HEK293T (cell line): ENCODE data around the gene MEP1A.
"Not testable (repeated sequence)": the region's sequence is repeated elsewhere in the genome, so short reads cannot be mapped to it uniquely, and the experiment has no call there.

Experiments used
- CTCF ChIA-PET: fragments of 350-600 bp; formaldehyde crosslinking; extraction: SDS; loops from one replicate; lab custom pipeline; 2021; ENCODE audit warnings: antibody characterized with exemption, inconsistent platforms; lab: Yijun Ruan, JAX
- POLR2A ChIA-PET: fragments of 350-600 bp; formaldehyde crosslinking; extraction: SDS; loops from one replicate; lab custom pipeline; 2020; ENCODE audit warnings: antibody characterized with exemption, inconsistent platforms; lab: Yijun Ruan, JAX
- DNase-seq: peaks from one replicate; pipeline ENCODE4 v3.0.0; 2012; ENCODE audit warnings: mixed read lengths; ENCODE audit errors: extremely low spot score
- ARNT ChIP-seq: fragments of 450-650 bp; IDR thresholded peaks from 2 replicates; pipeline ENCODE4 v1.6.1; 2017; ENCODE audit warnings: mild to moderate bottlenecking
- BHLHE40 ChIP-seq: fragments of 450-650 bp; IDR thresholded peaks from 2 replicates; pipeline ENCODE4 v1.6.1; 2016; ENCODE audit warnings: mild to moderate bottlenecking, moderate library complexity, borderline replicate concordance
- CTBP1 ChIP-seq: fragments of 450-650 bp; IDR thresholded peaks from 2 replicates; pipeline ENCODE4 v1.6.1; 2016; ENCODE audit warnings: borderline replicate concordance
- ELF4 ChIP-seq: fragments of 450-650 bp; IDR thresholded peaks from 2 replicates; pipeline ENCODE4 v1.6.1; 2017; ENCODE audit warnings: antibody characterized with exemption
- FOXA1 ChIP-seq: fragments of 450-650 bp; IDR thresholded peaks from 2 replicates; pipeline ENCODE4 v1.6.1; 2016; ENCODE audit warnings: mild to moderate bottlenecking
- FOXK2 ChIP-seq: fragments of 450-650 bp; IDR thresholded peaks from 2 replicates; pipeline ENCODE4 v1.6.1; 2016; ENCODE audit warnings: mild to moderate bottlenecking
- FOXM1 ChIP-seq: fragments of 450-650 bp; IDR thresholded peaks from 2 replicates; pipeline ENCODE4 v1.6.1; 2017; ENCODE audit warnings: mild to moderate bottlenecking, borderline replicate concordance
- HDGF ChIP-seq: fragments of 450-650 bp; IDR thresholded peaks from 2 replicates; pipeline ENCODE4 v1.6.1; 2017; ENCODE audit warnings: antibody characterized with exemption, borderline replicate concordance
- L3MBTL2 ChIP-seq: fragments of 450-650 bp; conservative IDR thresholded peaks from 2 replicates; pipeline ENCODE4 v1.6.1; 2016; ENCODE audit warnings: mild to moderate bottlenecking
- LEF1 ChIP-seq: fragments of 450-650 bp; IDR thresholded peaks from 2 replicates; pipeline ENCODE4 v1.6.1; 2017; ENCODE audit warnings: mild to moderate bottlenecking, borderline replicate concordance
- NFRKB ChIP-seq: fragments of 450-650 bp; IDR thresholded peaks from 2 replicates; pipeline ENCODE4 v1.6.1; 2016; ENCODE audit warnings: mild to moderate bottlenecking, moderate library complexity
- SP1 ChIP-seq: fragments of 450-650 bp; IDR thresholded peaks from 2 replicates; pipeline ENCODE4 v1.6.1; 2017
- SUZ12 ChIP-seq: fragments of 450-650 bp; IDR thresholded peaks from 2 replicates; pipeline ENCODE4 v1.6.1; 2016; ENCODE audit warnings: mild to moderate bottlenecking
- TARDBP ChIP-seq: fragments of 450-650 bp; IDR thresholded peaks from 2 replicates; pipeline ENCODE4 v1.6.1; 2016
- ZNF384 ChIP-seq: fragments of 450-650 bp; IDR thresholded peaks from 2 replicates; pipeline ENCODE4 v1.6.1; 2016
- TF ChIP-seq, protein P1 (sequence below): fragments of 450-650 bp; IDR thresholded peaks from 2 replicates; pipeline ENCODE4 v1.6.1; 2016

The MEP1A gene

DNA sequence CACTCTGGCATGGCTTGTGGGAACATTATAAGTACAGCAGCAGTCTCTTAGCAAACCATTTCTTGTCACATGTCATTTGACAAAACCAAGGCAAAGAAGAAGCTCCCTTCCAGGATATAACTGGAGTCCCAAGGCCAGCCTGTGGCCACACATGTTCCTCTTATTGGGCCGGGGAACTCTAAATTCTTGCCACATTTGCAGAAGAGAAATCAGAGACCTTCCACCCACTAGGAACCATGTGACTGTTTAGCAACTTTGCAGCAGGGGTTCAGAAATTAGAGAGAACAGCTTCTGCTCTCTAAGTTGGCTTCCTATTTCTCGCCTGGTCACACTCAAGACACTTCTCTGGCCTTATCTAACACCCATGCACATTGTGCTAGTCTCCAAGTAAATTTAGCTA is 20.4 kb upstream of the MEP1A start:
- no peak for TF ChIP-seq ZNF384
- no peak for TF ChIP-seq FOXM1
- TF ChIP-seq L3MBTL2 = no peak
- TF ChIP-seq SP1 = no peak
- no peak for TF ChIP-seq CTBP1
- TF ChIP-seq, protein P1, sequence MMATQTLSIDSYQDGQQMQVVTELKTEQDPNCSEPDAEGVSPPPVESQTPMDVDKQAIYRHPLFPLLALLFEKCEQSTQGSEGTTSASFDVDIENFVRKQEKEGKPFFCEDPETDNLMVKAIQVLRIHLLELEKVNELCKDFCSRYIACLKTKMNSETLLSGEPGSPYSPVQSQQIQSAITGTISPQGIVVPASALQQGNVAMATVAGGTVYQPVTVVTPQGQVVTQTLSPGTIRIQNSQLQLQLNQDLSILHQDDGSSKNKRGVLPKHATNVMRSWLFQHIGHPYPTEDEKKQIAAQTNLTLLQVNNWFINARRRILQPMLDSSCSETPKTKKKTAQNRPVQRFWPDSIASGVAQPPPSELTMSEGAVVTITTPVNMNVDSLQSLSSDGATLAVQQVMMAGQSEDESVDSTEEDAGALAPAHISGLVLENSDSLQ = no peak
- TF ChIP-seq TARDBP = no peak
- no peak for TF ChIP-seq NFRKB
- no peak for TF ChIP-seq HDGF
- no peak for TF ChIP-seq ELF4
- TF ChIP-seq FOXK2 = no peak
- no peak for TF ChIP-seq LEF1
- no peak for TF ChIP-seq ARNT
- TF ChIP-seq SUZ12 = no peak
- TF ChIP-seq BHLHE40 = no peak
- no peak for TF ChIP-seq FOXA1
- POLR2A ChIA-PET = no interaction called here
- DNase-seq = no peak
- CTCF ChIA-PET = no interaction called here

DNA sequence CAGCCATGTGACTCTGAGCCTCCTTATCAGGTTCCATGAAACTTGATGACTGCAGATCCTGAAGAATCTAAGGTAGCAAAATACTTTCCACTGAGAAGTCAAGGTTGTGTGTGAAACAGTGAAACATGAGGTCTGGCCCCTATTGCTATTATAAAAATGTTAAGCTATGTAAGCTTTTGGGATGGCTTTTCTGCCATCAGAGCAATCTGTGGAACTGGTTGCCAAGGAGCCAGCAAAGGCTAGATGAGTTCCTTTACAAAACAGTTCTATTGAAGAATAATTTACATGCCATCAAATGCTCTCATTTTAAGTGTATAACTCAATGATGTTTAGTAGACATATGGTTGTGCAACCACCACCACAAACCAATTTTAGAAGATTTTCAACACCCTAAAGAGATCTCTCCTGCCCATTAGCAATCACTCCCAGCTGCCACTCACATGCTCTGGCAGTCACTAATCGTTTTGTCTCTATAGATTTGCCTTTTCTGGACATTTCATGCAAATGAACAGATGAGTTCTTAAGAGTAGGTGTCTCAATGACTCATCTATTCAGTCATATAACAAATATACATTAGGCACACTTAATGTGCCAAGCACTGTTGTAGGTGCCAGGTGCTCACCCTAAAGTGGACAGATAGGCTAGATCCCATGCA is 19.9 kb upstream of the MEP1A start:
- ChIA-PET CTCF (no interaction called here), POLR2A (no interaction called here)
- TF ChIP-seq HDGF = no peak
- TF ChIP-seq LEF1 = no peak
- no peak for TF ChIP-seq FOXM1
- TF ChIP-seq SUZ12 = no peak
- no peak for TF ChIP-seq NFRKB
- TF ChIP-seq FOXK2 = no peak
- no peak for TF ChIP-seq SP1
- no peak for TF ChIP-seq ELF4
- no peak for TF ChIP-seq ZNF384
- TF ChIP-seq TARDBP = no peak
- TF ChIP-seq, protein P1 = no peak
- no peak for DNase-seq

DNA sequence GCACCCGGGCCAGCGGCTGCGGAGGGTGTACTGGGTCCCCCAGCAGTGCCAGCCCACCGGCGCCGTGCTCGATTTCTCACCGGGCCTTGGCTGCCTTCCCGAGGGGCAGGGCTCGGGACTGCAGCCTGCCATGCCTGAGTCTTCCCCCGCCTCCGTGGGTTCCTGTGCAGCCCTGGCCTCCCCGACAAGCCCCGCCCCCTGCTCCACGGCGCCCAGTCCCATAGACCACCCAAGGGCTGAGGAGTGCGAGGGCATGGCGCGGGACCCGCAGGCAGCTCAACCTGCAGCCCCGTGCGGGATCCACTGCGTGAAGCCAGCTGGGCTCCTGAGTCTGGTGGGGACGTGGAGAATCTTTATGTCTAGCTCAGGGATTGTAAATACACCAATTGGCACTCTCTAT is 18.5 kb upstream of the MEP1A start:
- CTCF ChIA-PET, DNase-seq, POLR2A ChIA-PET: not testable (repeated sequence)

DNA sequence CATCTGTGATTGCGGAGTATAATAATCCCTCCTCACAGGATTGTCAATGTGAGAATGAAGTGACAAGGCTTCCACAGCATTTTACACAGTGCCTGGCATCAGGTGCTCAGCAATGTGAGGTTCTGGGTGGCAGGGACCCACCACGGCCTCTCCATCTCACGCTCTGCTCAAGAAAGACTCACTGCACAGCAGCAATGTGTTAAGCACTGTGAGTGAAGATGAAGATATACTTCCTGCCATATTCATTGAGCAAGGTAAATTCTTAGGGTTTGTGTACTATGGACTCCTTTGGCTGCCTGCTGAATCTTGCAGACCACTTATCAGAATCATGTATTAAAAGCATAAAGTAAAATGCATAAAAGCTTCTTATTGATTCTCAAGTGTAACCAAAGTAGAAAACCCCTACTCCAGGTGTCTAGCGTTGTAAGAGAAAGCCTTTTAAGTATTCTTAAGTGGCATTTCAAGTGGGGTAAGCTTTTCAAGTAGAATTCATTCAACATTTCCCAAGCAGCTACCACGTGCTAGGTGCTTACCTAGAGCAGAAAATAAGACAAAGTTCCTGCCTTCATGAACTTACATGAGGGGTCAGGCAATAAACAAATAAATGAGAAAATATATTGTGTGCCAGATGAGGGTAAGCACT is 17.0 kb upstream of the MEP1A start:
- CTCF ChIA-PET = no interaction called here
- POLR2A ChIA-PET = no interaction called here
- DNase-seq = no peak

DNA sequence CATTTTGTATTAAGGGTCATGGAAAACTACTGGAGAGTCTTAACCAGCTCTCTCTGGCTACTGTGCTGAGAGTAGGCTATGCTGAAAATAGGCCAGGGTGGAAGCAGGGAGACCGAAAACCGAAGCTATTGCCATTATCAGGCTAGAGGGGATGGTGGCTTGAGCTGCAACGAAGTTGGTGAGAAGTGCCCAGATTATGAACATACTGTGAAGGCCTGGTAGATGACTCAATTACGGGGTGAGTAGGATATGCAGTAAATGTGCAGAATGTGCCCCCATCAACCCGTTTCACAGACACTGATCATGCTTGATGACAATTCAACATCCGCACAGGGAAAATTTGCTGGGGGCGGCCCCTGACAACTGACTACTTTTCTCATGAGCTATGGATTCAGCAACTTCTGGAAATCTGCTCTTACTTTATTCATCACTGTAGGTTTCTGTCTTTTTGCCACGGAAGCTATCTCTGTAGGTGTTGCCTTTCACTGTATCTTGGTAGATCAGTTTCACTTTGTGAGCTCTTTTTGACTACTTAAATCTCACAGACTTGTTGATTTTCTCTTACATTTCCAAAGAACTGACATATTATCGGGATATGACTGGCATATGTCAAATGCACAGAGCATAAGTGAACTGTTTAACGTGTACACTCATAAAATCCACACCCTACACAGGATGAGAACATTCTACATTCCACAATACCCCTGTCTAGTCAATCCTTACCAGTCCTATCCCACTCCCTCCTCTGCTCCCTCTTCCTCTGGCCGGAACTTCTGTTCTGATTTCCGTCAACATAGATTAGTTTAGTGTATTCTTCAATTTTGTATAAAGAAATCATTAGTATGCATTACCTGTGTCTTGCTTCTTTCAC is 15.5 kb upstream of the MEP1A start:
- ChIA-PET POLR2A (no interaction called here), CTCF (interaction anchor here (1.3 kb wide), 1 partner anchor 44 kb away, joined by 3 read pairs; no protein-coding TSS in a partner anchor)
- no peak for TF ChIP-seq ARNT
- no peak for TF ChIP-seq SUZ12
- TF ChIP-seq HDGF = no peak
- TF ChIP-seq L3MBTL2 = no peak
- no peak for TF ChIP-seq TARDBP
- no peak for TF ChIP-seq CTBP1
- no peak for TF ChIP-seq NFRKB
- TF ChIP-seq LEF1 = no peak
- TF ChIP-seq, protein P1 = no peak
- TF ChIP-seq SP1 = no peak
- TF ChIP-seq FOXM1 = no peak
- no peak for DNase-seq

More for the DNA sequence above, 17.0 kb upstream of the MEP1A start:
- TF ChIP-seq ELF4 = no peak
- TF ChIP-seq L3MBTL2 = no peak
- no peak for TF ChIP-seq CTBP1
- no peak for TF ChIP-seq SP1
- no peak for TF ChIP-seq BHLHE40
- TF ChIP-seq, protein P1 = no peak
- TF ChIP-seq HDGF = no peak
- no peak for TF ChIP-seq FOXM1
- no peak for TF ChIP-seq ZNF384
- no peak for TF ChIP-seq LEF1
- TF ChIP-seq FOXK2 = no peak
- no peak for TF ChIP-seq NFRKB
